Fibroblast of skin of left quadriceps (primary cell): Measurements from ENCODE around the gene USP53.
"Not testable (repeated sequence)": the region's sequence is repeated elsewhere in the genome, so short reads cannot be mapped to it uniquely, and the experiment has no call there.

ENCODE experiments used
- DNase-seq, 2 experiments: peaks; one replicate each; pipeline ENCODE4 v3.0.0-alpha.2; 2013; ENCODE audit warnings: low read depth in 2 of 2

USP53 gene

GRCh38 chr4:119228406-119228805 lies 15.9 kb downstream of the USP53 start:
- DNase-seq: no peak

- no peak for DNase-seq
Measured at GRCh38 chr4:119229908-119230687, 17.6 kb downstream of the USP53 start.

- no peak for DNase-seq
Measured at GRCh38 chr4:119231491-119231890, 19.0 kb downstream of the USP53 start.

GRCh38 chr4:119232286-119232685 lies 19.8 kb downstream of the USP53 start:
- no peak for DNase-seq

- DNase-seq: no peak
Measured at GRCh38 chr4:119233191-119233590, 20.7 kb downstream of the USP53 start.

- DNase-seq: no peak
Measured at GRCh38 chr4:119233750-119234149, 21.2 kb downstream of the USP53 start.

GRCh38 chr4:119237201-119237600 lies 24.7 kb downstream of the USP53 start:
- DNase-seq: no peak

- no peak for DNase-seq
Measured at GRCh38 chr4:119237642-119238041, 25.1 kb downstream of the USP53 start.

GRCh38 chr4:119238068-119238722 lies 25.7 kb downstream of the USP53 start:
- DNase-seq: no peak

- DNase-seq: no peak
Measured at GRCh38 chr4:119240128-119240527, 27.6 kb downstream of the USP53 start.

GRCh38 chr4:119240568-119240967 lies 28.1 kb downstream of the USP53 start:
- DNase-seq: no peak

GRCh38 chr4:119242417-119242816 lies 29.9 kb downstream of the USP53 start:
- DNase-seq: no peak

- no peak for DNase-seq
Measured at GRCh38 chr4:119243868-119244267, 31.4 kb downstream of the USP53 start.

GRCh38 chr4:119244344-119244743 lies 31.8 kb downstream of the USP53 start:
- DNase-seq: no peak

GRCh38 chr4:119244832-119245231 lies 32.3 kb downstream of the USP53 start:
- DNase-seq: no peak

- DNase-seq: no peak
Measured at GRCh38 chr4:119246177-119246733, 33.7 kb downstream of the USP53 start.

- not testable (repeated sequence) for DNase-seq
Measured at GRCh38 chr4:119251037-119251436, 38.5 kb downstream of the USP53 start.

GRCh38 chr4:119255223-119255622 lies 42.7 kb downstream of the USP53 start:
- not testable (repeated sequence) for DNase-seq

GRCh38 chr4:119260528-119260927 lies 48.0 kb downstream of the USP53 start:
- DNase-seq: no peak

- DNase-seq: no peak
Measured at GRCh38 chr4:119261986-119262385, 49.5 kb downstream of the USP53 start.

GRCh38 chr4:119264743-119265142 lies 52.2 kb downstream of the USP53 start:
- DNase-seq: no peak

- DNase-seq: no peak
Measured at GRCh38 chr4:119266153-119266552, 53.6 kb downstream of the USP53 start.

GRCh38 chr4:119268466-119268865 lies 56.0 kb downstream of the USP53 start:
- peak in 1 of 2 experiments; percentile 6 for DNase-seq
